ENCODE data around the gene TBC1D7.

TBC1D7 gene

GRCh38 chr6:13290335-13290734, 38.0 kb downstream of the TBC1D7 start:
- DNase-seq (ENCODE audit: low read depth) = no peak

GRCh38 chr6:13289789-13290318, 38.5 kb downstream of the TBC1D7 start:
- no peak for DNase-seq (ENCODE audit: low read depth)

- DNase-seq (ENCODE audit: low read depth) = no peak
These were observed 39.4 kb downstream of the TBC1D7 start for GRCh38 chr6:13288969-13289391.

GRCh38 chr6:13288481-13288880, 39.9 kb downstream of the TBC1D7 start:
- no peak for DNase-seq (ENCODE audit: low read depth)

- no peak for DNase-seq (ENCODE audit: low read depth)
These were observed 41.2 kb downstream of the TBC1D7 start for GRCh38 chr6:13287104-13287503.

- DNase-seq (ENCODE audit: low read depth) = no peak
These were observed 42.2 kb downstream of the TBC1D7 start for GRCh38 chr6:13286181-13286580.

GRCh38 chr6:13285705-13286104, 42.6 kb downstream of the TBC1D7 start:
- no peak for DNase-seq (ENCODE audit: low read depth)

- DNase-seq (ENCODE audit: low read depth) = no peak
These were observed 43.7 kb downstream of the TBC1D7 start for GRCh38 chr6:13284646-13285045.

GRCh38 chr6:13283331-13283730, 45.0 kb downstream of the TBC1D7 start:
- DNase-seq (ENCODE audit: low read depth) = no peak

GRCh38 chr6:13282393-13283069, 45.8 kb downstream of the TBC1D7 start:
- DNase-seq (ENCODE audit: low read depth) = no peak

- DNase-seq (ENCODE audit: low read depth) = no peak
These were observed 46.7 kb downstream of the TBC1D7 start for GRCh38 chr6:13281686-13282085.

GRCh38 chr6:13280254-13280653, 48.1 kb downstream of the TBC1D7 start:
- no peak for DNase-seq (ENCODE audit: low read depth)

- DNase-seq (ENCODE audit: low read depth) = no peak
These were observed 49.3 kb downstream of the TBC1D7 start for GRCh38 chr6:13278991-13279390.

- no peak for DNase-seq (ENCODE audit: low read depth)
These were observed 50.2 kb downstream of the TBC1D7 start for GRCh38 chr6:13278164-13278563.

- no peak for DNase-seq (ENCODE audit: low read depth)
These were observed 51.1 kb downstream of the TBC1D7 start for GRCh38 chr6:13277231-13277630.

GRCh38 chr6:13275435-13275989, 52.8 kb downstream of the TBC1D7 start:
- DNase-seq (ENCODE audit: low read depth) = no peak

- DNase-seq (ENCODE audit: low read depth) = no peak
These were observed 53.5 kb downstream of the TBC1D7 start for GRCh38 chr6:13274707-13275434.

GRCh38 chr6:13273931-13274706, 54.2 kb downstream of the TBC1D7 start:
- DNase-seq (ENCODE audit: low read depth) = no peak

GRCh38 chr6:13273202-13273930, 55.0 kb downstream of the TBC1D7 start:
- DNase-seq (ENCODE audit: low read depth) = no peak

- no peak for DNase-seq (ENCODE audit: low read depth)
These were observed 55.9 kb downstream of the TBC1D7 start for GRCh38 chr6:13272131-13273046.

All from HS-27A (cell line).